Measurements from ENCODE around the gene SPATS1. TPM values are rescaled to one million over a fixed set of nuclear protein-coding genes. Genes with fewer than 3 reads are reported as not detected.
"Not testable (repeated sequence)": the region's sequence is repeated elsewhere in the genome, so short reads cannot be mapped to it uniquely, and the experiment has no call there.

SPATS1 gene
- total RNA-seq, 1 experiment from 2014 or later: not detected

DNA sequence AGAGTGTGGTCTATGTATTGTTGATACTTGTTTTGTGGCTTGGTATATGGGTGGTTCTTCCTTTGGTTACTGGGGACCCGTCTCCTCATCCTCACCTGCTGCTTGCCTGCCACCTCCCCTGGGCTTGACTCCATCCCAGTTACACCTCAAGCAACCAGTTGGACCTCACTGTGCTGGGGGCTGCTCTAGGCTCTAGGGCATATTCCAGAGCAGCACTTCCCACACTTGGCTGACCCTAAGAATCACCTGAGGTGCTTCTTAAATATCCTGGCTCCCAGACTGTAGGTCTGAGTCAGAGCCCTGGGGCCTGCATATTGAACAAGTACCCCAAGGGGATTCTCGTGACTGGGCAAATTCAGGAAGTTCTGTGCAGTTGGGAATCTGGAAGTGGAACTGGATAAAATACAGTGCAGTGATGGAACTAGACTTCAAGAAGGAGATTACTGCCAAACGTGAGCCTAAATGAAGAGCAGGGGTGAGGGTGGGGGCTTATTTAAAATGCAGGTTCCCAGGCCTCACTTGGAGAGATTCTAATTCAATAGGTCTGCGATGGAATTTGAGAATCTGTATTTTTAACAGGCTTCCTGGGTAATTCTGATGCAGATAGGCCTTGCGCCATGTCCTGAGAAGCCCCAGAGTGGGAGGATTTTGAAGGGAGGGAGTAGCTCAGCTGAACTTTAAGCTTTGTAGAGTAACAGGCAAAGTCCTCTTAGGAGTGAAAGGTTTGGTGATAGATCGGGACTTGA is 7.6 kb downstream of the SPATS1 start:
- DNase-seq: no peak
- H3K27ac ChIP-seq: no peak overlapping the region
- no peaks in the 10 kb centered on the region for H3K4me1 ChIP-seq
- H3K27me3 ChIP-seq: no peaks in the 10 kb centered on the region
- no peaks in the 10 kb centered on the region for H3K36me3 ChIP-seq
- peaks cover 3% of the 10 kb centered on the region; the same call in 1 of the 2 replicates for H3K9me3 ChIP-seq (replicated peaks)
- H3K4me3 ChIP-seq: no peak overlapping the region

DNA sequence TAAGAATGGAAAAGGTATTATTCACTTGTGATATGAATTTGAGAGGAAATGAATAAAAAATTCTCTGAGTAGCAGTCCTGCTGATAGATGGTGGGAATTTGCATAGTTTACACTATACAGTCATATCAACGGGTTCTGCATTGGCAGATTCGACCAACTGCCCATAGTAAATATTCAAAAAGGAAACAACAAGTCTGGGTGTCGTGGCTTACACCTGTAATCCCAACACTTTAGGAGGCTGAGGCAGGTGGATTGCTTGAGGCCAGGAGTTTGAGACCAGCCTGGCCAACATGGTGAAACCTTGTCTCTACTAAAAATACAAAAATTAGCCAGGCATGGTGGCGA is 8.2 kb downstream of the SPATS1 start:
- H3K36me3 ChIP-seq: not testable (repeated sequence)

DNA sequence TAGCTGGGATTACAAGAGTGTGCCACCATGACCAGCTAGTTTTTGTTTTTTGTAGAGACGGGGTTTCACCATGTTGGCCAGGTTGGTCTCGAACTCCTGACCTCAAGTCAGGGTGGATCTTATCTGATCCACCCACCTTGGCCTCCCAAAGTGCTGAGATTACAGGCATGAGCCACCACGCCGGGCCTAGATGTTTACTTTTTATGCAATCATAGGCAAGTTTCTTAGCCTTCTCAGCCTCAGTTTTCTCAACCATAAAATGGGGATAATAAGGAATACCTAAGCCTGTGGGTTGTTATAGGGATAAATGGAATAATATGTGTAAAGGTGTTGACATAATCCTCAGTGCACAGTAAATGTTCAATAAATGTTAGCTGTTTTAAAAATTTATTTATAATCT is 9.8 kb downstream of the SPATS1 start:
- DNase-seq: no peak
- H3K9me3 ChIP-seq (replicated peaks): no peaks in the 10 kb centered on the region
- no peak overlapping the region for H3K27ac ChIP-seq
- H3K27me3 ChIP-seq: no peaks in the 10 kb centered on the region
- no peak overlapping the region for H3K4me3 ChIP-seq
- H3K4me1 ChIP-seq: no peaks in the 10 kb centered on the region
- H3K36me3 ChIP-seq: no peaks in the 10 kb centered on the region

More for the DNA sequence above, 8.2 kb downstream of the SPATS1 start:
- DNase-seq; H3K4me1 ChIP-seq; H3K27ac ChIP-seq; H3K9me3 ChIP-seq (replicated peaks); H3K4me3 ChIP-seq; H3K27me3 ChIP-seq: not testable (repeated sequence)

DNA sequence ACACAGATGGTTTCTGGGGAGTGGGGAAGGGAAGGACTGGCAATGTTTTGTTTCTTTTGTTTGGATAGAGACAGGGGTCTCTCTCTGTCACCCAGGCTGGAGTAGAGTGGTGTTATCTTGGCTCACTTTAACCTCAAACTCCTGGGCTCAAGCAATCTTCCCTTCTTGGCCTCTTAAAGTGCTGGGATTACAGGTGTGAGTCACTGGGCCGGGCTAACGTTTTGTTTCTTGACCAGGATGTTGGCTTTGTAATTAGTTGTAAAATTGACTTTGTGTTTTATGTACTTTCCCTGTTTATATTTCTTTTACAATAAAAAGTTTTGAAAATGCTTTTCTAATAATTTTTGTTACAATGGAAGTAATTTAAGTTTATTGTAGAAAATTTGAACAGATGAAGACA is 10.9 kb downstream of the SPATS1 start:
- Histone ChIP-seq H3K36me3 (no peaks in the 10 kb centered on the region), H3K4me3 (no peak overlapping the region), H3K27me3 (no peaks in the 10 kb centered on the region), H3K4me1 (no peaks in the 10 kb centered on the region), H3K9me3 (replicated peaks) (no peaks in the 10 kb centered on the region), H3K27ac (no peak overlapping the region)
- DNase-seq: no peak

DNA sequence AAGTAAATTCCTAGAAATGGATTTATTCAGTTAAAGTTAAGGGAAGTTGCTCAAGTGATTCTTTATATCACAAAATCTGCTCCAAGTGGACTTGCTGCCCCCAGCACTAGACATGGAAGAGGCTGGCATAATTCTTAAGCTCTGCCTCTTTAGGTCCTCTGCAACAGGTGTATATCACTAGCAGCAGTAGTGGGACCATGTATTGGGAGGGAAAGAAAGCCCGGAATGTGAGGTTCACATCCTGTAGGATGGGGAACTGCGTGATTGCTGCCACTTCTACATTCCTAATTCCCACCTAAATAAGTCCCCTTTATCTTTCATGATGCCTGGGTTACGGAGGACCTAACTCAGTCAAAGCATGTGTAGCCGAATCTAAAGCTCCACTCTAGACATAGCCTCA is 13.2 kb downstream of the SPATS1 start:
- Histone ChIP-seq H3K27ac (no peak overlapping the region), H3K4me1 (no peaks in the 10 kb centered on the region), H3K9me3 (replicated peaks) (no peaks in the 10 kb centered on the region), H3K27me3 (no peaks in the 10 kb centered on the region), H3K36me3 (no peaks in the 10 kb centered on the region), H3K4me3 (no peak overlapping the region)
- no peak for DNase-seq

DNA sequence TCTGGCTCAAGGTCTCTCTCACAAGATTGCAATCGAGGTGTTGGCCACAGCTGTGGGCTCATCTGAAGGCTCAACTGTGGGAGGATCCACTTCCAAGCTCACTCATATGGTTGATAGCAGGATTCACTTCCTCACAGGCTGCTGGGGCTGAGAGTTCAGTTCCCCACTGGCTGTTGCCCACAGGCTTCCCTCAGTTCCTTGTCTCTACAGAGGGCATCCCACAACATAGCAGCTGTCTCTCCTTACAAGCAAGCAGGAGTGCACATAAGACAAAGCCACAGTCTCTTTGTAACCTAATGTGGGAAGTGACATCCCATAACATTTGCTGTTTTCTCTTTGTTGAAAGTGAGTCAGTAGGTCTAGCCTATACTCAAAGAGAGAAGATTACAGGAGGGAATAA is 14.0 kb downstream of the SPATS1 start:
- no peaks in the 10 kb centered on the region for H3K27me3 ChIP-seq
- H3K4me3 ChIP-seq: no peak overlapping the region
- no peaks in the 10 kb centered on the region for H3K36me3 ChIP-seq
- DNase-seq: peak in 1 of 2 experiments; percentile 32
- no peaks in the 10 kb centered on the region for H3K9me3 ChIP-seq (replicated peaks)
- H3K27ac ChIP-seq: no peak overlapping the region
- no peaks in the 10 kb centered on the region for H3K4me1 ChIP-seq

DNA sequence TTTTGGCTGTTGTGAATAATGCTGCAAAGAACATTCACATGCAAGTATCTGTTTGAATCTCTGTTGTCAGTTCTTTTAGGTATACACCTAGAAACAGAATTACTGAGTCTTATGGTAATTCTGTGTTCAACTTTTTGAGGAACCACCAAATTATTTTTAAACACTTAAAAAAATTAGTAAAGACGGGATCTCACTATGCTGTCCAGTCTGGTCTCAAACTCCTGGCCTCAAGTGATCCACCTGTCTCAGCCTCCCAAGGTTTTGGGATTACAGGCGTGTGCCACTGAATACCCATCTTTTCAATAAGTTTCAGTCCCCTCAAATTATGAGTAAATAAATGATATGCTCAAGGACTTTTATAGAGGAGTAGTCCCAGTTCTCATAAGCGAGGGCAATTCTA is 17.5 kb downstream of the SPATS1 start:
- H3K36me3 ChIP-seq: no peaks in the 10 kb centered on the region
- no peak overlapping the region for H3K4me3 ChIP-seq
- no peaks in the 10 kb centered on the region for H3K27me3 ChIP-seq
- no peak for DNase-seq
- no peaks in the 10 kb centered on the region for H3K9me3 ChIP-seq (replicated peaks)
- H3K27ac ChIP-seq: no peak overlapping the region
- no peaks in the 10 kb centered on the region for H3K4me1 ChIP-seq

DNA sequence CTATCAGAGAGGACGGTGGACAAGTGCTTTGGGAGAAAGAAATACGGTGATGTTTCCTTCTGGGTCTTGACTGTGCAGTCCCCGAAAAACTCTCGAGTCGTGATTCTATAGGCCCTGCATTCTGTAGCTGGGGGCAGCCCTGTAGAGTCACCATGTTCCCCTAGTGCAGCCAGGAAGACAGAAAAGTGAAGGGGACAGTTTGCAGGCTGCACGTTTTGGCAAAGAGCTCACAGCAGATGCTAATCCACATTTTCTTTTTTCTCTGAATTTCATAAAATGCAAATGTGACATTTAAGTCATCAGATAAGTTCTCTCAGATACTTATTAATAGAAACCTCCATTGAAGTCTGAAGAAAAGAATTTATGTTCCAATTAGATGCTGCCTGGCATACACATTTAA is 19.5 kb downstream of the SPATS1 start:
- no peaks in the 10 kb centered on the region for H3K9me3 ChIP-seq (replicated peaks)
- DNase-seq: no peak
- no peaks in the 10 kb centered on the region for H3K27me3 ChIP-seq
- H3K27ac ChIP-seq: no peak overlapping the region
- H3K4me1 ChIP-seq: no peaks in the 10 kb centered on the region
- no peak overlapping the region for H3K4me3 ChIP-seq
- no peaks in the 10 kb centered on the region for H3K36me3 ChIP-seq

DNA sequence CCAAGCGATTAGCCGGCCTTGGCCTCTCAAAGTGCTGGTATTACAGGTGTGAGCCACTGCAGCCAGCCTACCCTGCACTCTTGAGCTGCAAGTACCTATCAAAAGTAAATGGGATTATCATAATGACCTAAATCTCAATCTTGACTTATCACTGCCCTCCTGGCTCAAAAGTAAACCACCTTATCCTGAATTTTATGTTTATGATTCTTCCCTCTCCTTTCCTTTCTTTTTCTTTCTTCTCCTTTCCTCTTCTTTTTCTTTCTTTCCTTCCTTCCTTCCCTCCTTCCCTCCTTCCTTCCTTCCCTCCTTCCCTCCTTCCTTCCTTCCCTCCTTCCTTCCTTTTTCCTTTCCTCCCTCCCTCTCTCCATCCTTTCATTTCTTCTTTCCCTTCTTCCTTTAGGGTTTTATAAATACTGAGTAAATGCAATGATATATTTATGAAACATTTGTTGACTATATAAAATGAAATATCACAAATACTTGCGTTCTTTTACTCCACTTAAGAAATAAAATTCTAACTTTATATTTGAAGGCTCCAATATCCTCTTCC is 21.0 kb downstream of the SPATS1 start:
- no peak overlapping the region for H3K27ac ChIP-seq
- no peaks in the 10 kb centered on the region for H3K9me3 ChIP-seq (replicated peaks)
- no peak overlapping the region for H3K4me3 ChIP-seq
- H3K36me3 ChIP-seq: no peaks in the 10 kb centered on the region
- DNase-seq: no peak
- no peaks in the 10 kb centered on the region for H3K27me3 ChIP-seq
- H3K4me1 ChIP-seq: no peaks in the 10 kb centered on the region

DNA sequence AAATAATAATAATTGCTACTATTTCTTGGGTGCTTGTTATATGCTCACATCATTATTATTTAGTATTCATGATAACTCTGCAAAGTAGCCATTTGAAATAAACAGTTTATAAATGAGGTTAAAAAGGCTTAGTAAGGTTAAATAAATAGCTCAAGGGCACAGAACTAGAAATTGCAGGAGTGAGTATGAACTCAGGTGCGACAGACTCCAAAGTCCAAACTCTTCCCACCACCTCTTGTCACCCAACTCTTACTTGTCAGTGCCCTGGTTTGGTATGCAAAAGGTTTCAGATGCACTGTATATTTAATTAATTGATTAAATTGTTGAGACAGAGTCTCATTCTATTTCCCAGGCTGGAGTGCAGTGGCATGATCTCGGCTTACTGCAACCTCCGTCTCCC is 24.3 kb downstream of the SPATS1 start:
- Histone ChIP-seq H3K9me3 (replicated peaks) (no peaks in the 10 kb centered on the region), H3K4me1 (no peaks in the 10 kb centered on the region), H3K27ac (no peak overlapping the region), H3K27me3 (no peaks in the 10 kb centered on the region), H3K36me3 (no peaks in the 10 kb centered on the region), H3K4me3 (no peak overlapping the region)
- no peak for DNase-seq

DNA sequence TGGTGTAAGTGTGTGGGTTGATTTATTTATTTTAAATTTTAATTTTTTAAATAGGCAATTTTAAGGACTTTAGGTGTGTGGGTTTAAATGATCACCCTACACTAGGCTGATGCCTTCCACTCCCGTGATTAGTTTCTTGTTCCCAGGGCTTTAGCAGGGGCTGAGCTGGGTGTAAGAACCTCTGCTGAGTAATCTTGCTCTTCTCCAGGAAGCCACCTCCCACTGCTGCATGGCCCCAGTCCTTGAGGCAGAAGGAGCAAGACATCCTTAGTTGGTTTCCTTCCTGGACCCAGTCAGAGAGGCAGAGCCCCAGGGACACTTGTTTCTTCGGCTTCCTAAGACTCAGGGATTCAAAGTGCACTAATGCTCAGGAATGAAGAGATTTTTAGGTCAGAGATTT is 25.2 kb downstream of the SPATS1 start:
- no peaks in the 10 kb centered on the region for H3K4me1 ChIP-seq
- no peaks in the 10 kb centered on the region for H3K36me3 ChIP-seq
- DNase-seq: no peak
- no peaks in the 10 kb centered on the region for H3K9me3 ChIP-seq (replicated peaks)
- no peak overlapping the region for H3K27ac ChIP-seq
- H3K27me3 ChIP-seq: no peaks in the 10 kb centered on the region
- no peak overlapping the region for H3K4me3 ChIP-seq

DNA sequence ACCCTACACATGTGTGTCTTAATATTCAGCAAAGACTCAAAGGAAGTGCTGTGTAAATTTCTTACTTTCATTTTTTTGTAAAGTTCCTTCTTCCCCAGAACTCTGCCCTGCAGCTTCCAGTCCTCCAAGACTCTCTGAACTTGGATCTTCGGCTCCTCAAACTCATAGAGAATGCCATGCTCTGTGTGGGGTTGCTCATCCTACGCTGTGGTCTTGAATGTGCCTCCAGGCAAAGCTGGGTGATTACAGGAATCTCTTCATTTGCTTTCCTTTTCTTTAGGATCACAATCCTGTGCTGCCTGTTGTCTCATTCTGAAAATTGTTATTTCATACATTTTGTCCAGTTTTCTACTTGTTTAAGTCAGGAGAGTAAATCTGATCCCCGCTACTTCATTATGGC is 30.6 kb downstream of the SPATS1 start:
- DNase-seq: no peak
- H3K27me3 ChIP-seq: no peaks in the 10 kb centered on the region
- H3K9me3 ChIP-seq (replicated peaks): no peaks in the 10 kb centered on the region
- no peak overlapping the region for H3K27ac ChIP-seq
- no peak overlapping the region for H3K4me3 ChIP-seq
- H3K4me1 ChIP-seq: no peaks in the 10 kb centered on the region
- no peaks in the 10 kb centered on the region for H3K36me3 ChIP-seq

DNA sequence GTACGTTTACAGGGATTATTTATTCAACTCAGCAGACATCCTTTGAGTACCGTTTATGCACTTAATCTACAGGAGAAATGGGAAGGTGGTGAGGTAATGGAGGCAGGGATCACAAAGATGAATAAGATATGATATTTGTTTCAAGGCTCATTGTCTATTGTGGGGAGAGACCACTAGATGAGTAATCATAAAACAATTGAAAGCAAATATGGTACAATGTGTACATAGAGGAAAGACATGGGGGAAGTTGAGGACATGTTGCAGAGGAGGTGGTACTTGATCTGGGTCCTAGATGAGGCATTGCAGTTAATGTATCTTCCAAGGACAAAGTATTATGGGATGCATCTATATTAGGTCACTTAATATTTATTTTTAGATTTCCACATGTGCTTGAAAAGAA is 31.3 kb downstream of the SPATS1 start:
- no peaks in the 10 kb centered on the region for H3K4me1 ChIP-seq
- H3K27me3 ChIP-seq: no peaks in the 10 kb centered on the region
- no peak for DNase-seq
- no peaks in the 10 kb centered on the region for H3K36me3 ChIP-seq
- no peak overlapping the region for H3K4me3 ChIP-seq
- H3K9me3 ChIP-seq (replicated peaks): no peaks in the 10 kb centered on the region
- H3K27ac ChIP-seq: no peak overlapping the region

DNA sequence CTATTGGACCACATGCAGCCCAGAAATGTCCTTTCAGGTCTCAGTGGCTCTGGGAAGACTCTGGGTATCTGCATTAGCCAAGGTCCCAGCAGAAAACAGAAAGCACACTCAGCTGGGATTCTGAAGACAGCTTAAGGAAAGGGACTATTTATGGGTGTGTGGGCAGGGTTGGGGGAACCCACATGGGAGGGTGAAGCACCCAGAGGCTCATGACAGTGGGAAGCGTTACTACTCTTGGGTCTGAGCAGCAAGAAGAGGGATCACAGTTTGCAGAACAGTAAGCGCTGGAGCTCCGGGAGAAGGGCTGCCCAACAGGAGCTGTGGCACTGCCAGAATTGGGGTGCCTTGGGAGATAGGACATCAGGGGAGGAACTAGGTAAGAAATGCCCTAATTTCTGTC is 32.6 kb downstream of the SPATS1 start:
- H3K4me3 ChIP-seq: no peak overlapping the region
- no peaks in the 10 kb centered on the region for H3K36me3 ChIP-seq
- H3K9me3 ChIP-seq (replicated peaks): no peaks in the 10 kb centered on the region
- DNase-seq: no peak
- H3K27ac ChIP-seq: no peak overlapping the region
- H3K27me3 ChIP-seq: no peaks in the 10 kb centered on the region
- H3K4me1 ChIP-seq: no peaks in the 10 kb centered on the region

DNA sequence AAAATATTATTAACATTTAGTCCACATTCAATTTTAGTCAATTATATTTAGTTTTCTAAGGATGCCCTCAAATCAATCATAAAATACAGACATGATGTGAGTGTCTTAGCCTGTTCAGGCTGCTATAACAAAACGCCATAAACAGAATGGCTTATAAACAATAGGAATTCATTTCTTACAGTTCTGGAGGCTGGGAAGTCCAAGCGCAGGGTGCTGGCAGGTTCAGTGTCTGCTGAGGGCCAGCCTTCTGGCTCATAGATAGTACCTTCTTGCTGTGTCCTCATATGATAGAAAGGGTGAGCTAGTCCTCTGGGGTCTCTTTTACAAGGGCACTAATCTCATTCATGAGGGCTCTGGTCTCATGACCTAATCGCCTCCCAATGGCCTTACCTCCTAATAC is 35.0 kb downstream of the SPATS1 start:
- Histone ChIP-seq H3K27ac (no peak overlapping the region), H3K27me3 (no peaks in the 10 kb centered on the region), H3K9me3 (replicated peaks) (no peaks in the 10 kb centered on the region), H3K36me3 (no peaks in the 10 kb centered on the region), H3K4me1 (no peaks in the 10 kb centered on the region), H3K4me3 (no peak overlapping the region)
- DNase-seq: no peak

DNA sequence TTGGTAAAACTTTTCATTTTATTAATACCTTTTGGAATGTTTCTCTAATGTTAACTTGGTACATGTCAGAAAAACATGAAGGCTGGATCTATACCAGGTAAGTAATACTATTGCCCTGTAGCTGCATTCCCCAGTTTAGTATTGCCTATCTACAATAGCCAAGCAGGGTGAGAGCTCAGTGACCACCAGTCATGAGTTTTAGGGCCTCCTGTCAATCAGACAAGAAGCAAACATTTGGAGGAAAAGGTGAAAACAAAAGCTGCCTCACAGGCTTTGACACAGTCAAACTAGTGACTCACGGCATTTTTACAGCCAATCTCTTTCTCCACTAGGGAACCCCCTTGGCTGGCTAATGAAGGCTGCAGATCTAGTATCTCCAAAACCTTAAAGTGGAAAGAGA is 35.5 kb downstream of the SPATS1 start:
- Histone ChIP-seq H3K9me3 (replicated peaks) (no peaks in the 10 kb centered on the region), H3K36me3 (no peaks in the 10 kb centered on the region), H3K27ac (no peak overlapping the region), H3K27me3 (no peaks in the 10 kb centered on the region), H3K4me3 (no peak overlapping the region), H3K4me1 (no peaks in the 10 kb centered on the region)
- no peak for DNase-seq

All from SJCRH30 (cell line).